ENCODE measurements around the gene ACTR1A.
"Not testable (repeated sequence)": the region's sequence is repeated elsewhere in the genome, so short reads cannot be mapped to it uniquely, and the experiment has no call there.

ACTR1A gene

DNA sequence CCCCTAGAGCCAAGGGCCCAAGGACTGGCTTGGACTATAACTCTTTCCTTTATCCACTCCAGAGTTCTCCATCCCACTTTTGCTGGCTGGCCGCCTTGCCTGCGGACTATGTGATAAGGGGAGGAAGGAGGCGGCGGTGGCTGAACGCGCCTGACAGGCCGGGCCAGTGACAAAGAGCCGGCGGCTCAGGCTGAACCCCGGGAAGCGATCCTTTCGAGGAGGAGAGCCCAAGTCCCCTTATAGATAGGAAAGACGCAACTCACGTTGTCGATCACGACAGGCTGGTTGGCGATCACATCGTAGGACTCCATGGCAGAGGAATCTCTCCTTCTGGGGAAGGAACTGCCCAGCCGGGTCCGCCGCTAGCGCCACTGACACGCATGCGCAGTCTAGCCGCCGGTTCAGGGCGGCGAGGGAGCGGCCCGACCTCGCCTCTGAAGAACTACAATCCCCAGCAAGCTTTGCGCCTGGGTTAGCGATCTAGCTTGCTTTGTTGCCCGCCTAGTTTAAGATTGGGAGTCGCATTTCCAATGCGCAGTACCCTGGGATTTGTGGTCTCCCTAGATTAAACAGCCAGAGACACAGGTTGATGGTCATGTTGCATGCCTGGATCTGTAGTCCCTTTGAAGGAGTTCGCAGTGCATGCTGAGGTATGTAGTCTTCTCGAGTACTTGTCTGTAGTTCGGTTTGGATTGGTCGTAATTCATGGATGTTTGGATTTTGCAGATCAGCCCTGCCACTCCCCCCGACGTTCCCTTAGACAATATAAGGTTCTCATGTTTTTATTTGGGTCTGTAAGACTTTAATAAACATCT, at the start of gene ACTR1A:
Gene ACTR1A, minus strand, starts transcription at position 376 of the 815 bp plus-strand sequence. Its CDS starts 65 bp downstream, at position 311.
- peak; percentile 100 for DNase-seq

- no peak for DNase-seq
These were observed 48.2 kb upstream of the ACTR1A start for GRCh38 chr10:102550636-102551210.

DNA sequence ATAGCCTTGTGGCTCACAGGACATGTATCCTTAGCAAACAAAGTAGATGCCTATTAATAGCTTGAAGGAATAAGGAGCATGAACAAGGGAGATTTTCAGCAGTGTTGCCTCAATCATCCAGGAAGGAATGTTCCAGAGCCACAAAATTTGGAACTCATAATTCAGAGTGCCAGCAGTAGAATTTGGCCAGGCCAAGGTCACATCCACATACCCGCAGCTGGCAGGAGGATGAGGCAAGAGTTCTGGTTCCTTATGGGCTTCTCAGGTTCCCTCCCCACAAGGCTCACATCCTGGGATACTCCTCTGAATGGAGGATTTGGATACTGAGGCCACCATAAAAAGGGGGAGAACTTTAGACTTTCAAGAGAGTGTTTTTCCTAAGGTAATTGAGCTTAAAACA, 47.0 kb upstream of the ACTR1A start:
- no peak for DNase-seq

- DNase-seq, result no peak
These were observed 44.3 kb upstream of the ACTR1A start for GRCh38 chr10:102546606-102547320.

DNA sequence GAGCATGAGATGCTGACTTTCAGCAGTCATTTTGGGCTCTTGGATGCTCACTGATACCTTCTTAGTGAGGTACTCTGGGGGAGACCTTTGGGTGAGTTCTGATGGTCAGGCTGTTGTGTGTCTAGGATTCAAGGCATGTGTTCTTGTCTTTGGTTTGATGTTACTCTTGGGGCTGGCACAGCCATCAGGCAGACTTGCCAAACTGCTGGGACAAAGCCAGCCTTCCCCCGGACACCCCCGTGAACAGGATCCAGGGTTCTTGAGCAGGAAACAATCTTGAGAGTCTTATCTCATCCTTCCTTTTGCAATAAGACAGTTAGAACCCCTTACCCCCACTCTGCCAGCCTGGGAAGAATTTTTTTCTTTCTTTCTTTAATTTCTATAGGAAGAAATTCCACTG, 43.5 kb upstream of the ACTR1A start:
- DNase-seq, result no peak

- no peak for DNase-seq
These were observed 42.9 kb upstream of the ACTR1A start for GRCh38 chr10:102545265-102545871.

- DNase-seq, result no peak
These were observed 40.4 kb upstream of the ACTR1A start for GRCh38 chr10:102542800-102543418.

DNA sequence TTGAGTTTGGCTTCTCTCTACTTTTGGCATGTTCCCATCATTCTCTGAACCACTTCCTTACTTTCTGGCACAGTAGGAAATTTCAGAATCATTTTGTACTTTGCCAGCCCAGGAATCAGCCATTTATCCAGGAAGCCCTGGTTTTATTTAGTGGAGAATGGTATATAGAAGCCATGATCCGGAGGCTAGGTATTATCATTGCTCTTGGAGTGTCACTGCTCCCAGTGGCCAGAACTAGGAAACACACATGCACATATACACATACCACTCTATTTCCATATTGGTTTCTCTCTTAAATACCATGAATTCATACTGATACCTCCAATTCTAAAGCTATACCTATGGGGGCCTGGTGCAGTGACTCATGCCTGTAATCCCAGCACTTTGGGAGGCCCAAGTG, 37.5 kb upstream of the ACTR1A start:
- DNase-seq, result peak; percentile 28

GRCh38 chr10:102538811-102539210, 36.3 kb upstream of the ACTR1A start:
- DNase-seq, result no peak

GRCh38 chr10:102537948-102538347, 35.4 kb upstream of the ACTR1A start:
- no peak for DNase-seq

DNA sequence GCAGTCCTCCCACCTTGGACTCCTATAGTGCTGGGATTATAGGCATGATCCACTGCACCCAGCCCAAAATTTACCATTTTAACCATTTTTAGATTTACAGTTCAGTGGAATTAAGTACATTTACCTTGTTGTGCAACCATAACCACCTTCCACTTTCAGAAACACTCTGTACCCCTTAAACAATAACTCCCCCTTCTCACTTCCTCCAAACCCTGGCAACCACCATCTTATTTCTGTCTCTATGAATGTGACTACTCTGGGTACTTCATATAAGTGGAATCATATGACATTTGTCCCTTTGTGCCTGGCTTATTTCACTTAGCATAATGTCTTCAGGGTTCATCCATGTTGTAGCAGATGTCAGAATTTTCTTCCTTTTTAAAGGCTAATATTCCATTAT, 34.9 kb upstream of the ACTR1A start:
- DNase-seq, result no peak

GRCh38 chr10:102535481-102536147, 33.1 kb upstream of the ACTR1A start:
- no peak for DNase-seq

GRCh38 chr10:102534966-102535365, 32.5 kb upstream of the ACTR1A start:
- not testable (repeated sequence) for DNase-seq

DNA sequence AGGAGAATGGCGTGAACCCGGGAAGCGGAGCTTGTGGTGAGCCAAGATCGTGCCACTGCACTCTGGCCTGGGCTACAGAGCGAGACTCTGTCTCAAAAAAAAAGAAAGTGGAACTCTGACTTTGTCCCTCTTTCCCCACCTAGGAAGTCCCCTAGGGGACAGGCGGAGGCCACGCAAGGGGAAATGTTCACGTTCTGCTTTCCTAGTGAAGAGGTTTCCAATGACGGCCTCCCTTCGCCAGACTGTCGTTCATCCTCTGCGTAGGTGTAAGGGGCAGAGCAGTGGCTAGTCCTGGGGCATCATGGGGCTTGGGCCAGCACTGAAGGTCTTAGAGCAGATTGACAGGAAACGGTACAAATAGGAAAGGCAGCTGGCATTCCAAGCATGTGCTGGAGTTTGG, 31.8 kb upstream of the ACTR1A start:
- DNase-seq, result no peak

DNA sequence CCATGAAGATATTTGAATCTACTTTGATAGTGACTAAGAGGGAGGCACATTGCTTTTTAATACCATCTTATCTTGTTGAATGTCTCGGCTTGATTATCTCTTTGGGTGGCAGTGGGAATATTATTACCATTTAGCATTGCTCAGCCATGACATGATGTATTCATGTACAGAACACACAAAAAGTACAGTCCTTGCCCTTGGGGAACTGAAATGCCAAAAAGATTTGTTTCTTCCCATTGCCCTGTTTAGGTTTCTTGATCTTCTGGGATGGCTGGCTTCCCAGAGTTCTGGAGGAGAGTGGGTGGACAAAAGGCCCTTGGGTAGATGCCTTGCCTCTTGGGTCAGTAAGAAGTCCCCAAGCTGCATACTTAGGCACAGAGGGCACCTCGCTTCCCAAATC, 25.0 kb upstream of the ACTR1A start:
- DNase-seq, result no peak

DNA sequence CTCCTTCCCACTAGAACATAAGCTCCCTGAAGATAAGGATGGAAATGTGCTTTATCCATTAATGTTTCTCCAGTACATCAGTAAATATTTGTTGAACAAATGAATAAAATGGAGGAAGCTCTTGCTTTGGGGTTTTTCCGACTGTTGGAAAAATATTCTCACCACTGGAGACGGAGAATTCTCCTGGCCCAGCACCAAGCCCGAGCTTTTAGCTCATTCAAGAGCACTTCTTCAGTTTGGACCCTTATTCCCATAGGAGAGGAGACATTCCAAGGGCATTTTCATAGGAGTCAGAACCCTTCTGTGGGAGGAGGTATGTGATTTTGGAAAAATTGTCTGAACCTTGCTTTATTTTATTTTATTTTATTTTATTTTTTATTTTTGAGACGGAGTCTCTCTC, 22.2 kb upstream of the ACTR1A start:
- no peak for DNase-seq

- DNase-seq, result no peak
These were observed 20.9 kb upstream of the ACTR1A start for GRCh38 chr10:102523250-102524029.

GRCh38 chr10:102522874-102523249, 20.4 kb upstream of the ACTR1A start:
- DNase-seq, result no peak

DNA sequence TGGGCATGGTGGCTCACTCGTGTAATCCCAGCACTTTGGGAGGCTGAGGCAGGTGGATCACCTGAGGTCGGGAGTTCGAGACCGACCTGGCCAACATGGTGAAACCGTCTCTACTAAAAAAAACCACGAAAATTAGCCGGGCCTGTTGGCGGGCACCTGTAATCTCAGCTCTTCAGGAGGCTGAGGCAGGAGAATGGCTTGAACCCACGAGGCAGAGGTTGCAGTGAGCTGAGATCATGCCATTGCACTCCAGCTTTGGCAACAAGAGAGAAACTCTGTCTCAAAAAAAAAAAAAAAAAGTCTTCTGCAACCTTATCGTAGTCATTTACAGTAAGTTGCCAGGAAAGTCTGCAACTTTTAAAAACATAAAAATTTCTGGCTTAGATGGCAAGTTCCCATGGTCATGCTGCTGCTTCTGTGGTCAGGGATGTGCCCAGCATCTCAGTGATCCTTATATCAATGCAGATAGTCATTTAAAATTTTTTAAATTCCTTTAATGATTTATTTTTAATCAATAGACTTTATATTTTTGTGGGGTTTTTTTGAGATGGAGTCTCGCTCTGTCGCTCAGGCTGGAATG, 16.8 kb upstream of the ACTR1A start:
- no peak for DNase-seq

DNA sequence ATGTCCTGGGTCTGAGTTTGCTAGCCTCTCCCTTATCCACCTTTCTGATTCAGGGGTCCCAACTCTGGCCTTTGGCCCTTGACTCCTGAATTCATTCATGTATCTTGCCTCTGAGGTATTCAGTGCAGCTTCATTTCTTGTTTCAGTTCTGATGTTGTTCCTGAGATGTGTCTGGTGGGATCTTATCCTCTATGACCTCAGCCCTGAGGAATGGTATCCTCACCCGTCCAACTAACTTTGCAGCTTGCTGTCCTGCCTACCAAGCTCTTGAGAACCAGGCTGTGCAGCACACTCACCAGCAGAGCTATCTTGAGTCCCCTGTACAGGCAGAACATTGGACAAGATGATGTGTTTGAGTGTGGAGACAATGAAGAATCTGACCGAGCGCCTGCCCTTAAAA, 15.0 kb upstream of the ACTR1A start:
- no peak for DNase-seq

DNA sequence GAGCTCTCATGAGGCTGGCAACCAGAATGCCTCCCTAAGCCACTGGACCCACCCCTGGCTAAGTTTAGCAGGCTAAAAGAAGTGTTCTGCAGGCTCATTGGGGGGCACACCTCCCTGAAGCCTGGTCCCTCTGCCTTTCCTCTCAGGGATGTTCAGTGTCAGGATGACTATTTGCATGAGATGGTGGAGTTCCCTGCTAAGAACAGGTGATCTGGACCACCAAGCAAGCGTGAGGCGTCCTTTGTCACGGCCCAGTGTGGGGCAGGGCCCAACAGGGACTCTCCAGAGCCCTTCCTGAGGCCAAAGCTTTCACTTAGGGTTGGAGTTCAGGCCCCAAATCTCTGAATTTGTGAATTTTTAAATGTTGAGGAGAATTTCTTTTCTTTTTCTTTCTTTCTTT, 13.2 kb upstream of the ACTR1A start:
- no peak for DNase-seq

All from hematopoietic multipotent progenitor cell treated with erythropoietin and hydrocortisone succinate and interleukin-3 and kit ligand, for 8 days (in vitro differentiated cells).